Aorta (tissue), 5 donors: ENCODE results near the gene LTBP2. TPM values are rescaled to one million over a fixed set of nuclear protein-coding genes. Genes with fewer than 3 reads are reported as not detected.

Experiments
- ATAC-seq: fragments of 200-7000 bp; cut with Tn5 transposase; one replicate; pipeline ENCODE4 v1.9.1; 2022; ENCODE audit warnings: moderate library complexity; ENCODE audit not compliant: low FRiP score
- DNase-seq, 2 donors: peaks; one replicate each; pipeline ENCODE4 v3.0.0-alpha.2; 2020
- H3K27ac ChIP-seq, 2 donors: one replicate each; pipeline ENCODE4 v1.5.1; 2013; ENCODE audit warnings: low read length in 2 of 2, mild to moderate bottlenecking in 2 of 2, moderate library complexity in 2 of 2, control low read depth in 1 of 2, inconsistent platforms in 1 of 2, low read depth in 1 of 2
- H3K27me3 ChIP-seq, 2 donors: one replicate each; pipeline ENCODE4 v1.6.1; 2013; ENCODE audit warnings: control low read depth in 1 of 2, low read length in 1 of 2, mild to moderate bottlenecking in 1 of 2, moderate library complexity in 1 of 2; ENCODE audit not compliant: insufficient read depth in 2 of 2, control insufficient read depth in 1 of 2
- H3K36me3 ChIP-seq, 2 donors: one replicate each; pipeline ENCODE4 v1.6.1; 2013; ENCODE audit warnings: control low read depth in 1 of 2, low read length in 1 of 2, mild to moderate bottlenecking in 1 of 2; ENCODE audit not compliant: insufficient read depth in 2 of 2, control insufficient read depth in 1 of 2
- H3K4me1 ChIP-seq, 2 donors: one replicate each; pipeline ENCODE4 v1.6.1; 2013; ENCODE audit warnings: low read length in 2 of 2, control low read depth in 1 of 2, mild to moderate bottlenecking in 1 of 2, moderate library complexity in 1 of 2; ENCODE audit not compliant: insufficient read depth in 2 of 2, control insufficient read depth in 1 of 2
- H3K4me3 ChIP-seq, 2 donors: one replicate each; pipeline ENCODE4 v1.5.1; 2013; ENCODE audit warnings: low read length in 2 of 2, control low read depth in 1 of 2, mild to moderate bottlenecking in 1 of 2
- H3K9me3 ChIP-seq: one replicate; pipeline ENCODE4 v1.6.1; 2013; ENCODE audit warnings: mild to moderate bottlenecking, low read length; ENCODE audit not compliant: control insufficient read depth
- WGBS, 2 donors: extraction: QIAGEN DNeasy Blood & Tissue Kit; methylation state at CpG; one replicate each; pipeline ENCODE4 v1.1.7; 2013; 5-methylcytosine and 5-hydroxymethylcytosine counted together
- intact Hi-C, 2 donors: fragments of 100-400 bp; cut with DNase I; formaldehyde crosslinking; loops; one replicate each; pipeline versions ENCODE4 v1.14.2 to v1.15.0; 2022
- polyA plus RNA-seq, 2 donors: library from polyadenylated mRNA; stranded (reverse); fragments of 200-250 nt; gene quantifications; one replicate each; pipeline ENCODE4 v1.2.3, GENCODE V29; 2013
- total RNA-seq, 2 donors: library from RNA; stranded (reverse); fragmentation: NEBNext Ultra II Directional; extraction: Animal tissue kit (Norgen Biotek cat#: 25700); gene quantifications; one replicate each; pipeline ENCODE4 v1.2.1, GENCODE V29; 2021
- donor health status: healthy with polysubstance abuse.
- donor health status: Bipolar disorder and iron deficiency.
- donor health status: DM: no; HTN: no; CAD: no.
- donor health status: DM: no; HTN: no; CAD: no.
- donor health status: DM: yes; HTN: yes; CAD: no.

The LTBP2 gene
- total and polyA plus RNA-seq, 4 donors: 40.4 to 363 (median 228) TPM

DNA sequence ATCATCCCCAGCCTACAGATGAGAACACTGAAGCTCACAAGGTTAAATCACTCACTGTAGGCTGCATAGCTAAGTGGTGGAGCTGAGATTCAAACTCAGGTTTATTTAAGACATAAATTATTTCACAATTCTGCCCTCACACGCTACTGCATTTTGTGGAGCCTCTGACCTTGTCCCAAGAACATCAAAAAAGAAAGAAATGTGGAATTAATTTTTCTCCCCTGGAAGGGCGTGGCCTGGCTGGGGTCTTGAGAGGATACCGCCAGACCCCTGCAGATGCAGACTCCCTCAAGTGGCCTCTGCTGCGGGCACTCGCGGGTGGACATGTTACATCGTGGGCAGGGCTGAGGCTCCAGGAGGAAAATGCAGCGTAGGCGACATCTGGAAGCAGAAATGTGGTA, 40.6 kb downstream of the LTBP2 start:
- DNase-seq (peak; percentile 80 to 84), ATAC-seq (peak; percentile 24)
- Histone ChIP-seq H3K27me3 (no peaks in the 10 kb centered on the region), H3K9me3 (no peaks in the 10 kb centered on the region), H3K36me3 (no peaks in the 10 kb centered on the region), H3K27ac (peak overlapping the region; percentile 68), H3K4me3 (no peak overlapping the region), H3K4me1 (peaks cover 9 to 12% of the 10 kb centered on the region in 2 donors)
- intact Hi-C loops: loop anchor here in 1 of 2 donors (5.0 kb wide), 1 partner anchor 36 kb away; no protein-coding TSS in a partner anchor
- 6 to 10% methylated on average over 9 of the region's 9 CpGs for WGBS, 2 donors

DNA sequence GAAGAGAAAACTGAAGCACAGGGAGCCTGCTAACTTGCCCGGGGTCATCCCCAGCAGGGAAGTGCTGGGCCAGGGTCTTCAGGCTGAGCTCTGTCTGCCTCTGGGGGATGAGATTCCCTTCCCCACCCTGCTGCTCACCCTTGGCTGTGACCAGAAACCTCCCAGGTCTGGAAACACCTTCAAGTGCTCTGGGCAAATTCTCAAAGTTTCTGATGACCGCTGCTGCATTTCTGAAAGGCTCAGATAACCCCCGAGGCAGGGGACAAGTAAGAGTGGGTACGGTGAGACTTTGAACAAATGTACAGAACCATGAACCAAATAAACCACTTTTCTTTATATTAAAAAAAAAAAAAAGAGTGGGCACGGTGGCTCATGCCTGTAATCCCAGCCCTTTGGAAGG, 41.3 kb downstream of the LTBP2 start:
- no peaks in the 10 kb centered on the region for H3K36me3 ChIP-seq
- peak; percentile 42 for DNase-seq
- WGBS, 2 donors: 45 to 51% methylated on average over 5 of the region's 5 CpGs

DNA sequence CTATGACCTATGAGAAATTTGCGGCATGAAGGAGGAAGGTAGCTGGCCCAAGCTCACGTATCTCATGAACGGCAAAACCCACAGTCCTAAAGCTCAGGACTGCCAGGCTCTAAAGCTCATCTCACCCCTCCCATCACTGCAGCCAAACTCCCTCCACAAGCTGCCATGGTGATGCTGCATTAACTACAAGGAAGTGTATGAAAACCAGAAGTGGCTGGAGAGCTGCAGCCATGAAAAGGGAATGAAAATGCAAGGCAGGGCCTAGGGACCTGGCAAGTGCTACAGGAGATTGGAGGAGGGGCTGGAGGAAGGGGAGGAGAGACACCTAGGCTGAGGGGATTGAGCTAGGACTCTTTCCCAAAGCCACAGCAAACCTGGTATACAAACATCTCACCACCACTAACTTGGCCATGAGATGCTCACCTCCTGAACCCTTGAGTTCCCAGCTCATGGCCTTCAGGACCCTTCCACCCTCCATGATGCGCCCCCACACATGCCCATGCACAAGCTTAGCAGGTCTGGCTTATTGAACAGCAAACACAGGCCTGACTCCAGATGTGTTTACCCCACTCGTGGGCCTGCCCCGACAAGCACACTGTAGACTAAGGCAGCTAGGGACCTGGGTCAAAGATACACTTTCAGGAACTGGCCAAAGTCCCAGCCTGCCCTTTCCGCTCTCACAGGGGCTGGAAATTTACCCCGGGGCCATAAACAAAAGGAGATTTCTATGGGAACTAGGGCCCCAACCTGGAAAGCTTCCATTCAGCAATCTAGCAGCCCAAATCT, 42.0 kb downstream of the LTBP2 start:
- peak overlapping the region; percentile 81 to 98 for H3K27ac ChIP-seq
- no peaks in the 10 kb centered on the region for H3K27me3 ChIP-seq
- peaks cover 9 to 13% of the 10 kb centered on the region in 2 donors for H3K4me1 ChIP-seq
- WGBS, 2 donors: 25 to 28% methylated on average over 8 of the region's 8 CpGs
- no peaks in the 10 kb centered on the region for H3K36me3 ChIP-seq
- no peak for ATAC-seq
- intact Hi-C loops: loop anchor here in 1 of 2 donors (5.0 kb wide), 1 partner anchor 37 kb away; no protein-coding TSS in a partner anchor
- no peak overlapping the region for H3K4me3 ChIP-seq
- H3K9me3 ChIP-seq: no peaks in the 10 kb centered on the region
- peak; percentile 65 to 69 for DNase-seq

More for the DNA sequence above, 41.3 kb downstream of the LTBP2 start:
- H3K4me1 ChIP-seq: peaks cover 9 to 12% of the 10 kb centered on the region in 2 donors
- H3K4me3 ChIP-seq: no peak overlapping the region
- no peaks in the 10 kb centered on the region for H3K27me3 ChIP-seq
- intact Hi-C loops: loop anchor here in 1 of 2 donors (5.0 kb wide), 1 partner anchor 37 kb away; no protein-coding TSS in a partner anchor
- ATAC-seq: no peak
- H3K9me3 ChIP-seq: no peaks in the 10 kb centered on the region
- peak overlapping the region; percentile 81 to 98 for H3K27ac ChIP-seq

DNA sequence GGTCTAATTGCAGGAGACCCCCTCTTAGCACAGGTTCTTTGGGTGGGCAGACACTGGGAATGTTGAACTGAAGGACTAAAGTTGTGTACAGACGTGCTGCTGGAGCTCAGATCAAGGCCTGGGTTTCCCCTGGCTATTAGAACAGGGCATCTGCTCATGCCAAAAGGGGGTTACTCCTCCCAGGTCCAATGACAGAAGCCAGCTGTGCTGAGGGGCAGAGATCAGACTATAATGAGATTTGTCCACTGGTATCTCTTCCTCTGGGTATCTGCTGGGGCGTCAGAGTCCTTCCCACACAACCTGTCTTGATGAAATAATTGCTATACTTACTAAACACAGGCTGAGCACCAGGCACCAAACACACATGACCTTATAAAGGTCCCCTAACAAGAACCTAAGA, 42.6 kb downstream of the LTBP2 start:
- no peak for ATAC-seq
- no peaks in the 10 kb centered on the region for H3K27me3 ChIP-seq
- WGBS, 2 donors: 19 to 22% methylated on average over 2 of the region's 2 CpGs
- H3K27ac ChIP-seq: peak overlapping the region; percentile 81 to 98
- peak; percentile 25 to 30 for DNase-seq
- no peak overlapping the region for H3K4me3 ChIP-seq
- intact Hi-C loops: no loop called here
- no peaks in the 10 kb centered on the region for H3K36me3 ChIP-seq
- H3K9me3 ChIP-seq: no peaks in the 10 kb centered on the region
- H3K4me1 ChIP-seq: peaks cover 12 to 13% of the 10 kb centered on the region in 2 donors

DNA sequence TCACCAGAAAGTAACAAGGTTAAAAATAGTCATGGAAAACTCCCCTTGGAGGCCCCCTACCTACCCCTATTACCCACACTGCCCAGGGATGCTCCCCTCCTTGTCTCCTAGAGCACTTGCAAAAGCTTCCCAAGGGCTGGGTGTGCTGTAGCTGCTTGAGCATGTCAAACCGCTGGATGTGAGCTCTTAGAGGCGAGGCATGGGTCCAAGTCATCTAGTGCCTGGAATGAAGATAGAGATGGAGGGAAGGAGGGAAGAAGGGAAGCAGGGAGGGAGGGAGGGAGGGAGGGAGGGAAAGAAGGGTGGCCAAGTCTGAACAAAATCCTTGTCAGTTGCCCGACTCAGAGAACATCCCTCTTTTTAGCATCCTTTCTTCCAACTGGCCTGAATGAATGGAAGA, 43.1 kb downstream of the LTBP2 start:
- ATAC-seq (no peak), DNase-seq (peak; percentile 68 to 77)
- peak overlapping the region in 1 of 2 donors; percentile 98 for H3K27ac ChIP-seq
- H3K4me3 ChIP-seq: no peak overlapping the region
- H3K36me3 ChIP-seq: no peaks in the 10 kb centered on the region
- no peaks in the 10 kb centered on the region for H3K9me3 ChIP-seq
- peaks cover 10 to 11% of the 10 kb centered on the region in 2 donors for H3K4me1 ChIP-seq
- intact Hi-C loops: no loop called here
- H3K27me3 ChIP-seq: no peaks in the 10 kb centered on the region
- WGBS, 2 donors: 2 to 8% methylated on average over 3 of the region's 3 CpGs

DNA sequence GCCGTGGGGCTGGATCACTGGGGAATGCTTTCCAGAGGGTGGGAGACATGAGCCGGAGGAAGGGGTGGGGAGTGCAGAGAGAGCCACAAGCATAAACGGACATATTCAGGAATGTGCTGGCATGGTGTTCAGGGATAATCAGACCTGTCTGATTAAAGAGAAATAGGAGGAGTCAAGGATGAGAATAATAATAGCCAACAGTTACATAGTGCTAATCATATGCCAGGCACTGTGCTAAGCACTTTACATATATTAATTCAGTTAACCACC, 43.7 kb downstream of the LTBP2 start:
- no peak overlapping the region for H3K4me3 ChIP-seq
- DNase-seq: no peak
- ATAC-seq: no peak
- peak overlapping the region; percentile 87 to 94 for H3K27ac ChIP-seq
- H3K36me3 ChIP-seq: no peaks in the 10 kb centered on the region
- intact Hi-C loops: no loop called here
- no peaks in the 10 kb centered on the region for H3K9me3 ChIP-seq
- H3K27me3 ChIP-seq: no peaks in the 10 kb centered on the region
- H3K4me1 ChIP-seq: peaks cover 4 to 9% of the 10 kb centered on the region in 2 donors
- 11 to 13% methylated on average over 3 of the region's 3 CpGs for WGBS, 2 donors

DNA sequence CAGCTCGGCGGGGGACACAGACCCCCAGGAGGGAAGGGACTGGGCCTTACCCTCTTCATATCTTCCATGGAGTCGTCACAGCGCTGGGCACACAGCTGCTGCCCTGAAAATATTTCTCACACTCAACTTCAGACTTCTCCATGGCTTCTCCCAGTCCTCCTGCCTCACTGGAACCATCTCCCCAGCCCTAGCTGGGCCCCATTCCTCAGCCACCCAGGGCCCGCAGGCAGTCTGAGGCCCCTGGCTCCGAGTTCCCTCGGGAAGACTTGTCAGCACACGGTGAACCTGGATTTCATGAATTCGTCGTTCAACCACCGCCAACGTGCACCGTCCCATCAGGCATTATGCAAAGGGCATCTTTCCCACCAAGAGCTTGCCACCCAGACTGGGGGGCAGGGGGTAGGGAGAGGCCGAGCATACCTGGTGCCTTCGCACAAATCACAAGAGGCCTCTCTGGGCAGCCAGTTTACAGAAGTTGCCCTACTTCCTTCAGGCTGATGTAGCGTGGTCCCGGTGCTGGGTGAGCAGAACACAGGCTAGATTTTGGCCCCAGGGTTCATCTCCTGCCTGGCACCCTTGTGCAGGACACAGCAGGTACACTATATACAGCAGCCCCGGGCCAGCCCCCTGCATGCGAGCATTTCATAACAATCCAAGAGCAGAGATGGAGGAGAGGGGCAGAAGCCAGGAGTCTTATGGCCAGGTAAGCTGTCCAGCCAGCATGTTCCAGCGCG, 44.2 kb downstream of the LTBP2 start:
- WGBS, 2 donors: 36% methylated on average over 21 of the region's 21 CpGs
- intact Hi-C loops: no loop called here
- H3K4me1 ChIP-seq: peaks cover 5 to 6% of the 10 kb centered on the region in 2 donors
- H3K9me3 ChIP-seq: no peaks in the 10 kb centered on the region
- H3K27me3 ChIP-seq: no peaks in the 10 kb centered on the region
- no peaks in the 10 kb centered on the region for H3K36me3 ChIP-seq
- H3K4me3 ChIP-seq: no peak overlapping the region
- ATAC-seq (no peak), DNase-seq (peak; percentile 40 to 69)
- H3K27ac ChIP-seq: peak overlapping the region; percentile 87 to 94

DNA sequence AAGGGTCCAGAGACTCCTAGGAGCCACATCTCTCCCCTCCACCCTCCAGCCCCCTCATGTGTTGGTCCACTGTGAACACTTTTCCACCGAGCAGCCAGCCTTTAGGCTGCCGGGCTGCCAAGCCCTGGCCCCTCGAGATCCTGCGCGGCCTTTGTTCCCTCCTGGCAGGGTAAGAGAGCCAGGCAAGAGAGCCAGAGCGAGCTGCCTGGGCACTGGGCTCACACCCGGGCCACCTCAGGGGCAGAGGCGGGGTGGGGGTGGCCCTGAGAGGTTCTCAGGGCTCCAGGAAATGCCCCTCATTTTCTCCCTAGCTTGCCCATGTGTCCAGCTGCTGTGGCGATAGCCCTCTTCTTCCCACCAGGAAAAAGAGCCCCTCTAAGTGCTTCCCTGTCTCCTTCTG, 44.8 kb downstream of the LTBP2 start:
- DNase-seq: peak; percentile 52 to 74
- H3K4me1 ChIP-seq: peaks cover 4 to 5% of the 10 kb centered on the region in 2 donors
- H3K27me3 ChIP-seq: no peaks in the 10 kb centered on the region
- WGBS, 2 donors: 1 to 7% methylated on average over 9 of the region's 9 CpGs
- intact Hi-C loops: no loop called here
- no peak for ATAC-seq
- H3K27ac ChIP-seq: peak overlapping the region; percentile 87 to 94
- no peaks in the 10 kb centered on the region for H3K9me3 ChIP-seq
- no peak overlapping the region for H3K4me3 ChIP-seq
- no peaks in the 10 kb centered on the region for H3K36me3 ChIP-seq
